Measurements from ENCODE around the gene ITGA1.

DNA sequence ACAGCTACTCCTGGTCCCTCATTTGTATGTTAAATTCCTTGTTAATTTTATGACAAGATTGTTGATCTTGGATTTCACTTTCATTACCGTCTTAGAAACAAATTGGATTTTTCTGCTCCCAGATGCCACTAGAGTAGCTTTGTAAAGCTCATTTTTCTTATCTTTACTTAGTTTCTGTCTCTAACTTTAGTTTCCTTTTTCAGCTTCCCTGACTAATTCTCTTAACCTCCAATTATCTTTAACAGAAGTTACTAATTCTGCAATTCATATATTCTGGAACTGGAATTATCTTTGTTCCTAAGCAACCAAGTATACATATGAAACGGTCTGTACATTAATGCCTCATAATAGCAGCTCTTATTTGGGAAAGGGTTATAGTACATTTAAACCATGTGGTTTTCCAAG lies 16.7 kb downstream of the ITGA1 start:
- TF ChIP-seq MZF1 (tag by site-specific recombination; IDR thresholded peaks at IDR 0.05; ENCODE audit: borderline replicate concordance) (no peak), CTCF (tag by site-specific recombination; IDR thresholded peaks at IDR 0.05) (no peak), KLF1 (tag by site-specific recombination; IDR thresholded peaks at IDR 0.05) (no peak), ZNF274 (IDR thresholded peaks at IDR 0.05; ENCODE audit: low read length) (no peak), ZNF274 (tag by site-specific recombination; IDR thresholded peaks at IDR 0.05; ENCODE audit: borderline replicate concordance) (no peak)
